Activated CD8-positive, alpha-beta memory T cell treated with anti-CD3 and anti-CD28 coated beads for 4 hours (primary cell): Measurements from ENCODE around the gene U2AF1L4.

Experiments
- DNase-seq, 2 donors: peaks; one replicate each; pipeline ENCODE4 v3.0.0-alpha.2; 2020; ENCODE audit warnings: low read depth in 2 of 2

Gene U2AF1L4

GRCh38 chr19:35740423-35741202, 4.6 kb downstream of the U2AF1L4 start:
- peak; percentile 90 for DNase-seq

- no peak for DNase-seq
These were observed 5.2 kb downstream of the U2AF1L4 start for GRCh38 chr19:35740108-35740422.

- DNase-seq = no peak
These were observed 5.7 kb downstream of the U2AF1L4 start for GRCh38 chr19:35739275-35740107.

GRCh38 chr19:35738887-35739229, 6.4 kb downstream of the U2AF1L4 start:
- no peak for DNase-seq

GRCh38 chr19:35738021-35738886, 7.0 kb downstream of the U2AF1L4 start:
- DNase-seq = no peak

GRCh38 chr19:35736913-35737886, 8.0 kb downstream of the U2AF1L4 start:
- no peak for DNase-seq

GRCh38 chr19:35734889-35735288, 10.3 kb downstream of the U2AF1L4 start:
- DNase-seq = no peak

GRCh38 chr19:35734273-35734672, 10.9 kb downstream of the U2AF1L4 start:
- DNase-seq = no peak

GRCh38 chr19:35733180-35734125, 11.8 kb downstream of the U2AF1L4 start:
- no peak for DNase-seq

GRCh38 chr19:35732540-35733179, 12.6 kb downstream of the U2AF1L4 start:
- DNase-seq = no peak

- DNase-seq = no peak
These were observed 13.3 kb downstream of the U2AF1L4 start for GRCh38 chr19:35731779-35732405.

- no peak for DNase-seq
These were observed 13.9 kb downstream of the U2AF1L4 start for GRCh38 chr19:35731353-35731752.

GRCh38 chr19:35730326-35730725, 14.9 kb downstream of the U2AF1L4 start:
- no peak for DNase-seq

- no peak for DNase-seq
These were observed 15.5 kb downstream of the U2AF1L4 start for GRCh38 chr19:35729763-35730162.

GRCh38 chr19:35729021-35729420, 16.2 kb downstream of the U2AF1L4 start:
- DNase-seq = no peak

- DNase-seq = no peak
These were observed 17.1 kb downstream of the U2AF1L4 start for GRCh38 chr19:35727956-35728706.

- no peak for DNase-seq
These were observed 17.9 kb downstream of the U2AF1L4 start for GRCh38 chr19:35727053-35727955.
